Keratinocyte (primary cell): ENCODE data around the gene RRP1B.

ENCODE experiments used
- EZH2 ChIP-seq: IDR thresholded peaks from one replicate; pipeline ENCODE4 v1.6.1; 2012; ENCODE audit warnings: inconsistent platforms, mild to moderate bottlenecking, low read length, moderate library complexity
- TF ChIP-seq, protein P1 (sequence below), 3 experiments: IDR thresholded peaks in 1 of 3; conservative IDR thresholded peaks in 1 of 3; optimal IDR thresholded peaks in 1 of 3; 2 replicates in 2 of 3; 3 replicates in 1 of 3; pipeline versions ENCODE3 to v1.5.1; 2011; ENCODE audit warnings: low read length in 3 of 3, mild to moderate bottlenecking in 3 of 3, moderate library complexity in 2 of 3, control low read depth in 1 of 3, inconsistent platforms in 1 of 3; ENCODE audit not compliant: insufficient read depth in 2 of 3; ENCODE audit errors: extremely low read depth in 1 of 3

DNA sequence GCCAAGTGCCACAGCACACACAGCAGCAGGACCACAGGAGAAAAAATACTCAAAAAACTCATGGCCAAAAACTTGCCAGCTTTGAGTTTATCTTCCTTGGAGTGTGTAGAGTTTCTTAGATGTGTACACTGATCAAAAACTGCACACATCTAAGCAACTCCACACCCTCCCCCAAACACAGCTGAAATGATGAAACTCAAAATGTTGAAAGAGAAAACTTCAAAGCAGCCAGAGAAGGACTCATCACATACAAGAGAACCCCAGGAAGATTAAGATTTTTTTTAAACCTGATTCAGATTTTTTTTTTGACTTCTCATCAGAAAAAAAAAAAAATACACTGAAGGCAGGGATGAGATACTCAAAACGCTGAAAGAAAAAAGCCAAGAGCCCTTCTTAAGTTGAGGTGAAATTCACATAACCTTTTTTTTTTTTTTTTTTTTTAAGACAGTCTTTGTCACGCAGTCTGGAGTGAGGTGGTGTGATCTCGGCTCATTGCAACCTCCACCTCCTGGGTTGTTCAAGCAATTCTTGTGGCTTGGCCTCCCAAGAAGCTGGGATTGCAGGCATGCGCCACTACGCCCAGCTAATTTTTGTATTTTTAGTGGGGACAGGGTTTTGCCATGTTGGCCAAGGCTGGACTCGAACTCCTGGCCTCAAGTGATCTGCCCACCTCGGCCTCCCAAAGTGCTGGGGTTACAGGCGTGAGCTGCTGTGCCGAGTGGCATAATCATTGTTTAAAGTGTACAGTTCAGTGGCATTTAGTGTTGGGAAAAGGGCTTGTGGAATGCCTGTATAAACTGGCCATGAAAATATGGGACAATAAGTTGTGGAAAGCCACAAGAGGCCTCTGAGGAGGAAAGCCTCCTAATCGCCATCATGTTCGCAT is 38.6 kb downstream of the RRP1B start:
- TF ChIP-seq EZH2 = no peak
- TF ChIP-seq, protein P1, sequence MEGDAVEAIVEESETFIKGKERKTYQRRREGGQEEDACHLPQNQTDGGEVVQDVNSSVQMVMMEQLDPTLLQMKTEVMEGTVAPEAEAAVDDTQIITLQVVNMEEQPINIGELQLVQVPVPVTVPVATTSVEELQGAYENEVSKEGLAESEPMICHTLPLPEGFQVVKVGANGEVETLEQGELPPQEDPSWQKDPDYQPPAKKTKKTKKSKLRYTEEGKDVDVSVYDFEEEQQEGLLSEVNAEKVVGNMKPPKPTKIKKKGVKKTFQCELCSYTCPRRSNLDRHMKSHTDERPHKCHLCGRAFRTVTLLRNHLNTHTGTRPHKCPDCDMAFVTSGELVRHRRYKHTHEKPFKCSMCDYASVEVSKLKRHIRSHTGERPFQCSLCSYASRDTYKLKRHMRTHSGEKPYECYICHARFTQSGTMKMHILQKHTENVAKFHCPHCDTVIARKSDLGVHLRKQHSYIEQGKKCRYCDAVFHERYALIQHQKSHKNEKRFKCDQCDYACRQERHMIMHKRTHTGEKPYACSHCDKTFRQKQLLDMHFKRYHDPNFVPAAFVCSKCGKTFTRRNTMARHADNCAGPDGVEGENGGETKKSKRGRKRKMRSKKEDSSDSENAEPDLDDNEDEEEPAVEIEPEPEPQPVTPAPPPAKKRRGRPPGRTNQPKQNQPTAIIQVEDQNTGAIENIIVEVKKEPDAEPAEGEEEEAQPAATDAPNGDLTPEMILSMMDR (optimal IDR thresholded peaks at IDR 0.05 in 1 of 3, IDR thresholded peaks at IDR 0.05 in 1 of 3, conservative IDR thresholded peaks at IDR 0.05 in 1 of 3; ENCODE audit: extremely low read depth in 1 of 3, insufficient read depth in 2 of 3, low read length in 3 of 3) = no peak
